Activated CD4-positive, CD25-positive, alpha-beta regulatory T cell treated with anti-CD3 and anti-CD28 coated beads, Interleukin-2, amount 50 U/mL, for 72 hours (primary cell): Measurements from ENCODE around the gene KRT28.

Experiments
- DNase-seq: peaks from one replicate; pipeline ENCODE4 v3.0.0; 2021

KRT28 gene

DNA sequence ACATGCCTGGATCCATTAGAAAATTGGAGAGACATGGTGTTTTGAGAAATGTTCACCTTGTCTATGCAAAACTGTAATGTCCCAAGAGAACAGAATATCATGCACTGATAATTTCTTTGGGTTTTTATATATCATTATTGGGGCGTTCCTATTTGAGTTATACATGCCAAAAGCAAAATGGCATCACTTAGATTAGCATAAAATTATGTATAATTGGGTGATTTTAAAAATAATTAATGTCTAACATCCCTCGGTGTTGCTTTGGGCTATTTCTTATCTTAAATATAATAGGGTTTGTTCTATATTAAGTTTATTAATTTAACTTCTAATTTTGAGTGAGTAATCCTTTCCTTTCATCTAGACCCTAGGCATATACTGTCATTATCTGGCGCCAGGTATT, at the start of gene KRT28:
KRT28 (minus strand) TSS at position 101 of the 400 bp plus-strand sequence; CDS start at position 35, 66 bp downstream.
- no peak for DNase-seq

GRCh38 chr17:40848583-40849235, 49.0 kb upstream of the KRT28 start:
- no peak for DNase-seq

GRCh38 chr17:40846515-40847144, 46.9 kb upstream of the KRT28 start:
- no peak for DNase-seq

DNA sequence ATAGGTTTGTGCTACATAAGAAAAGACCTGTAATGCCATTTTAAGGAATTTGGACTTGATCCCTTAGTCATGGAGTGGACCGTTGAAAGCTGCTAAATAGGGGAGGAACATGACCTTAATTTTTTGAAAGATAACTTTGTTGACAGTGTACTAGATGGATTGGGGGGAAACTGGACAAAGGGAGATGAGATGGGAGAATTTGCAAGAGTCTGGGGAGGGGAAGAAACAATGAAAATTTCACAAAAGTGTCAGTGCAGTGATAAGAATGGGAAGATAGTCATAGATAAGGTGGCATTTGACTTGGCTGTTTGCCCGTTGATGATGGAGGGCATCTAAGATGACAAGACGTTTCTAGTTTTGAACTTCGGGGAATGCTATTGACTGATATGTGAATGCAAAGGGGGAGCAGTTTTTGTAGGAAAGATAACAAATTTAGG, 44.9 kb upstream of the KRT28 start:
- DNase-seq, result no peak

- no peak for DNase-seq
Observed at GRCh38 chr17:40843242-40843641, 43.5 kb upstream of the KRT28 start.

DNA sequence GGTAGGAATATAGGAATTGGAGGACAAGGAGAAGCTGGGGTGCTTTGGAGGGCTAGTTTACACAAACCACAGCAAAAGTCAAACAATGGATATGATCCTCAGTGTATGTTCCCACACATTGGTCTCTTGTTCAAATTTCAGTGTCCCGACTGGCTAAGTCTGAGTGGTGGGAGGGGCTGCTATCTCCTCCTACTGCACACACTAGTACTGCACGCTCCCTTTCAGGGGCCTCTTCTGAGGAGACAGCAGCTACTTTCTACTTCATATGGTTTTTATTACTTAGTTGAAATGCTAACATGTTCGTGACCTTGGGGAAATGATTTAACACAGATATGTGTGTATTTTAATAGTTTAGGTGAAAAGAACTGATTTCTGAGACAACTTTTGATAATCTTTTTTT, 41.5 kb upstream of the KRT28 start:
- DNase-seq, result no peak

DNA sequence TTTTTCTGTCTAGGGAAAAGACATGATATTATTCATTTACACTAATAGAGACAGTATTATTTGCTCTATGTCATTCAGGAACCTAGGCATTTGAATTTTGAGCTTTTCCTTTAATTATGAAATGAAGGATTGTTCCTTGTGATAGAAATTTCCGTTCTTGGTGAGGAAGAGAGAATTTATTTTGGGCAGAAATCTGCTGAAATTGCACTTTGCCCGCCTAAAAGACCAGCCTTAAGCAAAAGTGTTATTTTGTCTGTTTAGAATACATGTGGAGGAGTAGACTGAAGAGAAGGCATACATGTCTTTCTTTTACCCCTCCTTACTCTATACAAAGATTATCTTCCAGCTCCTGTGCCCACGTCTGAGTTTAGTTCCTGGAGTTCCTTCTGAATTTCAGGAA, 39.4 kb upstream of the KRT28 start:
- no peak for DNase-seq

- DNase-seq, result no peak
Observed at GRCh38 chr17:40836020-40836419, 36.3 kb upstream of the KRT28 start.

GRCh38 chr17:40833882-40834281, 34.1 kb upstream of the KRT28 start:
- no peak for DNase-seq

GRCh38 chr17:40832840-40833239, 33.1 kb upstream of the KRT28 start:
- no peak for DNase-seq

DNA sequence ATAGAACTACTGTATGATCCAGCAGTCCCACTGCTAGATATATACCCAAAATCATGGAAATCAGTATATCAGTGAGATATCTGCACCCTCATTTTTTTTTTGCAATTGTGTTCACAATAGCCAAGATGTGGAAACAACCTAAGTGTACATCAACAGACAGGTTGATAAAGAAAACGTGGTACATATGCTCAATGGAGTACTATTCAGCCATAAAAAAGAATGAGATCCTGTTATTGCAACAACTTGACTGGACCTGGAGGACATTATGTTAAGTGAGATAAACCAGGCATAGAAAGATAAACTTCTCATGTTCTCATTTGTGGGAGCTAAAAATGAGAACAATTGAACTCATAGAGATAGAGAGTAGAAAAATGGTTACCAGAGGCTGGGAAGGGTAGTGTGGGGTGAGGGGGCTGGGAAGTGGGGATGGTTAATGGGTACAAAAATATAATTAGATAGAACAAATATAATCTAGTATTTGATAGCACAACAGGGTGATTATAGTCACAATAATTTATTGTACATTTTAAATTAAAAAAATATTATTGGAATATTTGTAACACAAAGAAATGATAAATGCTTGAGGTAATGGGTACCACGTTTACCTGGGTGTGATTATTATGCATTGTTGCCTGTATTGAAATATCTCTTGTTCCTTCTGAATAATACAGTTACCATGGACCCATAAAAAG, 30.5 kb upstream of the KRT28 start:
- DNase-seq, result no peak

DNA sequence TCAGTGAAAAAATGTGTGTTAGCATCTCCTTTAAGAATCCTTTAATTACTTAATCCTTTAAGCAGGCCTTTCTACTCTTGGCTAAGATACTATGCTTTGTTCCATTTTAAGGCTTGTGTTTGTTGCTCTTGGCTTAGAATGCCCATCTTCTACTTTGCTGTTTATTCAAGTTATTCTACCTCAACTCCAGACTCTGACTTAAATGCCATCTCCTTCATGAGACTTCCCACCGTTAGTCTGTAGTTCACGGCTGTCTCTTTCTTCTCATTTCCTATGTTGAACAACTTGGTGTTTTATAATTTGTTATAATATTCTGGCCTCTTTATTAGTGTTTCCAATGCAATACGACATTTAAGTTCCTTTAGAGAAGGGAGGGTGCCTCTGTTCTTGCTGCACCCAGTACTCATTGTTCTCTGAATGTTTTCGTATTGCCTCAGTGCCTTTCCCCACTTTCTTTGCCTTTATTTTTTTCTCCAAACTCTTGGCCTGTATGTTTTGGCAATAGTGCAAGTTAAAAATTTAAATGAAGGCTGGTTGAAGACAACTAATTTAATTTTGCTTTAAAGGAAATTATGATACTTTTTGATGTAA, 28.8 kb upstream of the KRT28 start:
- DNase-seq, result no peak

DNA sequence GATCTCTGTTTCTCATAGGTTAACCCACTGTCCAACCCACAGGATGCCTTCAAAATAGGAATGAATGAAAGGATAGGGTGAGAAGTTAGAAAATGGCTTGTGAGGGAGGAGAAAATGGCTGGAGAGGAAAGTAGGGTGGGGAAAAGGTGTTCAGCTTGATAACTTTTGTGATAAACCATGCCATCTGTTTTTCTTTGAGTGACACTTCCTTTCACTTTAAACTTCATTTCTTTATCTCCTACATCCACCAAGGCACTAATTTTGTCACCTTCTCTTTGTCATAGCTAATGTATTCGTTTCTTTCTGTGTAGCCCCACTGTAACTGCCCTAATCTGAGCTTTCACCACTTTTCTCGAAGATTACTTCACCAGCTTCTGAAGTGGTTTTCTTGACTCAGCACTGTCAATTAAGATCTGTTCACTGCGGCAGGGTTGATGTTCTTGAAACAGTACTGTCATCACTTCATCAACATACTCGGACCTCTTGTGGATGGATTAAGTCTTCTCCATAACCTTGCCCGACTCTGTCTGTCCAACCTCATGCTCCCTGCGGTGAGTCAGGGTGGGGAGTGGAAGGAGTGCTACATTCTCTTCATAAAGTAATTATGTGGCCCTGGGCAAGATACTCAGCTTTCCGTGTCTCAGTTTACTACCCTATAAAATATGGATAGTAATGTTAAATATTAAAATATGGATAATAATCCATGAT, 28.1 kb upstream of the KRT28 start:
- DNase-seq, result no peak

DNA sequence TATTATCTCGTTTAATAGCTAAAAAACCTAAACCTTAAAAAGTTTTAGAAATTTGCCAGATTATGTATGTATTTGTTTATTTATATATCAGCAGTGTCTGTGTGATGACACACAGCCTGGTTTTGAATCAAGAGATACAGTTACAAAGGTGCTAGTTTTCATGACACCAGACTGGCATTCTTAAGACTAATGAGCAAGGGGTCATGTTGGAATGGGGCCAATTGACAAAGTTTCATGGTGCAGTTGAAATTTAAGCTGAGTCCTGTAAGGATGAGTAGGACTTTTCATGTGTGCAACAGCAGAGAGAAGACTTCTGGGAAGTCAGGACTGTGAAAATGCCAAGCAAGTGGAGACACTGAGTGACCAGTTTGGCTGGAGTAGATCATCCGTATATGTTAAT, 25.8 kb upstream of the KRT28 start:
- DNase-seq, result no peak

GRCh38 chr17:40824015-40824832, 24.5 kb upstream of the KRT28 start:
- DNase-seq, result no peak

- DNase-seq, result no peak
Observed at GRCh38 chr17:40822132-40822812, 22.5 kb upstream of the KRT28 start, which contains the start of gene KRT10. KRT10 (minus strand) TSS chr17:40822614; CDS start chr17:40822585, 29 bp downstream.

- DNase-seq, result no peak
Observed at GRCh38 chr17:40821536-40821935, 21.8 kb upstream of the KRT28 start.

DNA sequence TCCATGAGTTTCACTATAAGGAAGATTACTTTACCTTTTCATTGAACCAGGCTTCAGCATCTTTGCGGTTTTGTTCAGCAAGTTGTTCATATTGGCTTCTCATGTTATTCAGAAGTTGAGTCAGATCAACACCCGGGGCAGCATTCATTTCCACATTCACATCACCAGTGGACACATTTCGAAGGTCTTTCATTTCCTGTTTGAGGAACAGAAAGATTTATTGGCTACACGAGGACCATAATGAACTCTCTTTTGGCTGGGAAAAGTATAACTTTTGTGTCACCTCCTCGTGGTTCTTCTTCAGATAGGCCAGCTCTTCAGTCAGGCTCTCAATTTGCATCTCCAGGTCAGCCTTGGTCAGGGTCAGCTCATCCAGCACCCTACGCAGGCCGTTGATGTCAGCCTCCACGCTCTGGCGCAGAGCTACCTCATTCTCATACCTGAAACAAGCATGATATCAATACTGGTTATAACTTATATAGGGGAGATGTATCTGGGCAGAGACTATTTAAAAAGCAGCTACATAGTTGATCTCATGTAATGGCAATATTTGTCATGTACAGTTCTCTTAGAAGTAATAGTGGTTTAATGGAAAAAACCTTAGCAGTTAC, 20.6 kb upstream of the KRT28 start:
- no peak for DNase-seq

GRCh38 chr17:40819528-40820125, 19.9 kb upstream of the KRT28 start:
- no peak for DNase-seq

DNA sequence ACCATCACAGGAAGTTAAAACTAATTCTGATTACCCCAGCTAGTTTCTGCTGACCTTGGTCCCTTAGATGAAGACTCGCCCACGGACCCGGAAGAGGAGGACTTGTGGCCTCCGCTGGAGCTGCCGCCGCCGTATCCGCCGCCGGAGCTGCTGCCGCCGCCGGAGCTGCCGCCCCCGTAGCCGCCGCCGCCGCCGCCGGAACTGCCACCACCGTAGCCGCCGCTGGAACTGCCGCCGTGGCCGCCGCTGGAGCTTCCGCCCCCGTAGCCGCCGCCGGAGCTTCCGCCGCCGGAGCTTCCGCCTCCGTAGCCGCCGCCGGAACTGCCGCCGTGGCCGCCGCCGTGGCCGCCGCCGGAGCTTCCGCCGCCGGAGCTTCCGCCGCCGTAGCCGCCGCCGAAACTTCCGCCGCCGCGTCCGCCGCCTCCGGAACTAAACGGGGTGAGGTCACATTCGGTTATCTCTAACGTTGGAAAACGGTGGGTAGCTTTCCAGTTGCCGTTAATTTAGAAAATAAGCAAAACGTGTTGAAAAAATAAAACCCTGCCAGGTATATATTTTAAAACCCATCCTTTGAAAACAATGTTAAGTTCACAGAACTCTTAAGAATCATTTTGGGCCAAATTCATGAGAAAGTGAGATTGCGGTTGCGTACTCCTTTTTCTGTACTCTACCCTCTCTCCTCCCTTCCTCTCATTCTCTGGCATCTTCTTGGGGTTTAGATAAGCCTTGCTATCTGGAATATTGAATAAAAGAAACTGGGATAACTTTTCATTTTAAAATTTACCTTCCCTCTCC, 19.2 kb upstream of the KRT28 start:
- DNase-seq, result peak; percentile 85
